HEK293T (cell line): ENCODE results near the gene RABGAP1L.

ENCODE experiments used
- BHLHE40 ChIP-seq: fragments of 450-650 bp; IDR thresholded peaks from 2 replicates; pipeline ENCODE4 v1.6.1; 2016; ENCODE audit warnings: mild to moderate bottlenecking, moderate library complexity, borderline replicate concordance
- CTBP1 ChIP-seq: fragments of 450-650 bp; IDR thresholded peaks from 2 replicates; pipeline ENCODE4 v1.6.1; 2016; ENCODE audit warnings: borderline replicate concordance
- FOXA1 ChIP-seq: fragments of 450-650 bp; IDR thresholded peaks from 2 replicates; pipeline ENCODE4 v1.6.1; 2016; ENCODE audit warnings: mild to moderate bottlenecking
- FOXK2 ChIP-seq: fragments of 450-650 bp; IDR thresholded peaks from 2 replicates; pipeline ENCODE4 v1.6.1; 2016; ENCODE audit warnings: mild to moderate bottlenecking
- FOXM1 ChIP-seq: fragments of 450-650 bp; IDR thresholded peaks from 2 replicates; pipeline ENCODE4 v1.6.1; 2017; ENCODE audit warnings: mild to moderate bottlenecking, borderline replicate concordance
- HDGF ChIP-seq: fragments of 450-650 bp; IDR thresholded peaks from 2 replicates; pipeline ENCODE4 v1.6.1; 2017; ENCODE audit warnings: antibody characterized with exemption, borderline replicate concordance
- PKNOX1 ChIP-seq: fragments of 450-650 bp; IDR thresholded peaks from 2 replicates; pipeline ENCODE4 v1.6.1; 2016
- SP1 ChIP-seq: fragments of 450-650 bp; IDR thresholded peaks from 2 replicates; pipeline ENCODE4 v1.6.1; 2017
- SUZ12 ChIP-seq: fragments of 450-650 bp; IDR thresholded peaks from 2 replicates; pipeline ENCODE4 v1.6.1; 2016; ENCODE audit warnings: mild to moderate bottlenecking
- TARDBP ChIP-seq: fragments of 450-650 bp; IDR thresholded peaks from 2 replicates; pipeline ENCODE4 v1.6.1; 2016

DNA sequence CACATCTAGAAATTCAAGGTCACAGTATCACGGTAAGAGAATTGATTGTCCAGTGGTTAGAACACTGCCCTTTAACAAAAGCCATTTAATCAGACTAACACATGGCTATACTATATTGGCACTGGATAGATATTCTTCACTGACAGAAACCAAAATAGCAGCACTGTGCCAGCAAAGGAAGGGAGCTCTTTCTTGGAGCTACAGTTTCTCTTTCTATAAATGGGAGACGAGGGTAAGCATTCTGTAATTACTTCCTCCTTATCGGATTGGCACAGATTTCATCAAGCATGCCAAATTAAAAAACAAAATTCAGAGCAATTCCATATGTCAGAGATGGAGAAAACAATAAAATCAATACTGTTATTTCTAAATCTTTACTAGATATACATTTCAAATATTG is 724.7 kb downstream of the RABGAP1L start:
- TF ChIP-seq FOXM1 = no peak
- no peak for TF ChIP-seq FOXA1
- TF ChIP-seq BHLHE40 = no peak
- TF ChIP-seq SUZ12 = no peak
- no peak for TF ChIP-seq TARDBP
- TF ChIP-seq SP1 = no peak
- TF ChIP-seq HDGF = no peak
- no peak for TF ChIP-seq FOXK2
- no peak for TF ChIP-seq CTBP1
- no peak for TF ChIP-seq PKNOX1
